PC-9 (cell line): ENCODE measurements around the gene MOB3C. TPM values are rescaled to one million over a fixed set of nuclear protein-coding genes. Genes with fewer than 3 reads are reported as not detected.

Experiments used
- BruUV-seq: library from RNA; stranded (reverse); fragments of 400-500 nt; replicated peaks from 2 replicates; lab custom pipeline; 2021; lab: Mats Ljungman, UMichigan
- CTCF ChIA-PET: fragments of 300-600 bp; sonication (Branson Sonifier 250); formaldehyde crosslinking; loops from one replicate; lab custom pipeline; 2022; ENCODE audit warnings: antibody characterized with exemption; lab: Charles Lee
- POLR2A ChIA-PET: fragments of 300-600 bp; sonication (Branson Sonifier 250); formaldehyde crosslinking; loops from one replicate; lab custom pipeline; 2022; ENCODE audit warnings: antibody characterized with exemption; ENCODE audit not compliant: unreplicated experiment; lab: Charles Lee
- DNase-seq, 2 experiments: peaks; one replicate each; pipeline versions ENCODE4 v3.0.0 to v3.0.0-alpha.2; 2015 to 2022; ENCODE audit warnings: mixed read lengths in 1 of 2
- H2AFZ ChIP-seq: fragments of 200-600 bp; sonication (generic); 2 replicates; pipeline ENCODE4 v1.8.1; 2017; ENCODE audit warnings: antibody characterized with exemption
- H3F3A ChIP-seq: fragments of 200-600 bp; sonication (generic); 2 replicates; pipeline ENCODE4 v1.8.1; 2017; ENCODE audit warnings: antibody characterized with exemption, mild to moderate bottlenecking, low read depth; ENCODE audit not compliant: insufficient read depth
- H3K27ac ChIP-seq: fragments of 200-600 bp; sonication (generic); 2 replicates; pipeline ENCODE4 v1.6.1; 2016; ENCODE audit warnings: mixed run types
- H3K27me3 ChIP-seq: fragments of 200-600 bp; sonication (generic); 2 replicates; pipeline ENCODE4 v1.6.1; 2016; ENCODE audit warnings: low read depth, mixed run types; ENCODE audit not compliant: insufficient read depth
- H3K36me3 ChIP-seq: fragments of 200-600 bp; sonication (generic); 2 replicates; pipeline ENCODE4 v1.6.1; 2016; ENCODE audit warnings: low read depth, mixed run types
- H3K4me1 ChIP-seq: fragments of 200-600 bp; sonication (generic); replicated peaks from 2 replicates; pipeline ENCODE4 v1.6.1; 2016; ENCODE audit warnings: mixed run types; ENCODE audit not compliant: insufficient read depth
- H3K4me2 ChIP-seq: fragments of 200-600 bp; sonication (generic); 2 replicates; pipeline ENCODE4 v1.6.1; 2017; ENCODE audit warnings: mixed run types
- H3K4me3 ChIP-seq: fragments of 200-600 bp; sonication (generic); 2 replicates; pipeline ENCODE4 v1.6.1; 2016; ENCODE audit warnings: mixed run types
- H3K79me2 ChIP-seq: fragments of 200-600 bp; sonication (generic); 2 replicates; pipeline ENCODE4 v1.6.1; 2017; ENCODE audit warnings: low read depth, mixed run types
- H3K9me2 ChIP-seq: fragments of 200-600 bp; sonication (generic); 2 replicates; pipeline ENCODE4 v1.8.1; 2017; ENCODE audit warnings: mild to moderate bottlenecking; ENCODE audit not compliant: insufficient read depth
- H3K9me3 ChIP-seq: fragments of 200-600 bp; sonication (generic); 2 replicates; pipeline ENCODE4 v1.8.1; 2016; ENCODE audit warnings: low read depth; ENCODE audit not compliant: insufficient read depth
- H4K20me1 ChIP-seq: fragments of 200-600 bp; sonication (generic); 2 replicates; pipeline ENCODE4 v1.8.1; 2017; ENCODE audit not compliant: insufficient read depth
- EZH2 ChIP-seq: fragments of 200-600 bp; sonication (generic); IDR thresholded peaks from 2 replicates; pipeline ENCODE4 v1.8.0; 2017; ENCODE audit warnings: antibody characterized with exemption, low read depth
- intact Hi-C: fragments of 100-400 bp; cut with micrococcal nuclease; formaldehyde crosslinking; loops from one replicate; pipeline ENCODE4 v1.10.0; 2022; ENCODE audit not compliant: unreplicated experiment
- total RNA-seq: library from RNA; stranded (reverse); gene quantifications from 2 replicates; pipeline ENCODE4 v1.2.3, GENCODE V29; 2021
- TF ChIP-seq, protein P1 (sequence below): fragments of 200-600 bp; sonication (generic); conservative IDR thresholded peaks from 2 replicates; pipeline ENCODE4 v1.6.1; 2017; ENCODE audit warnings: mixed run types, antibody characterized with exemption, mild to moderate bottlenecking, moderate library complexity

The MOB3C gene
- total RNA-seq, 1 experiment from 2014 or later, result 35.2 TPM

DNA sequence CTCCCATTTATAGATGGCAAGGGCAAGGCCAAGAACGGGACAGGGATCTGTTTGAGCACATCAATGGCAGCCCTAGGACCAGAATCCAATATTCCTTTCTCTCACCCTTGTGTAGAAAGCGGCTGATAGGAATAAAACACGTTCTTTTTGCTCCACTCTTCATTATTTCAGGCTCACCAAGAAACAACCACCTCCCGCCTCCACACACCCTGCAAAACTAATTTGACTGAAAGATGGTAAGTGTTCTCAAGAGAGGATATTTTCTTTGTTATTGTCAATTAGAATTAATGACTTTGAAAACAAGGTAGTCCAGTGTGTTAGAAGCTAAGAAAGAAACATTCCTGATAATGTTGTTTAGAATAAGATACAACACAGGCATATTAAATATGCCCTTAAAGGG, 53.3 kb downstream of the MOB3C start:
- H3K36me3 ChIP-seq, result peaks cover 13% of the 10 kb centered on the region
- CTCF ChIA-PET, result no interaction called here
- no TSS peak for BruUV-seq

DNA sequence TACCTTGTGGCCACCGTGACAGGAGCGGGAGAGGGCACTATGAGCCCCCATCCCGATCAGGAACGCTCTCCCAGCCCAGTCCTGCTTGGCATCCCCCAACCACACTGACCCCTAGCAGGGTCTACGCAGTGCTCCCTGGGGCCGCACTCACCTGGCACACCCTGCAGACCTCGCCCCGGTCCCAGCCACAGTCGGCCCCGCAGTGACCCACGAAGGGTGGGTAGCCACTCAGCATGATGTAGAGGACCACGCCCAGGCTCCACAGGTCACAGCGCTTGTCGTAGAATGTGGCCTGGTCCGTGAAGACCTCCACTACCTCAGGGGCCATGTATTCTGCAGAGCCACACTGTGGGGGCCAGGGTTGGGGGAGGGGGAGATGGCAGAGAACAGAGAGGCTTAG, 54.1 kb downstream of the MOB3C start:
- Histone ChIP-seq H3K79me2 (no peaks in the 10 kb centered on the region), H4K20me1 (no peaks in the 10 kb centered on the region), H2AFZ (no peak overlapping the region), H3K4me2 (no peak overlapping the region), H3K27me3 (no peaks in the 10 kb centered on the region), H3F3A (peaks cover 1% of the 10 kb centered on the region; the same call in 1 of the 2 replicates), H3K27ac (no peak overlapping the region), H3K4me3 (no peak overlapping the region), H3K36me3 (peaks cover 8% of the 10 kb centered on the region; the same call in 1 of the 2 replicates), H3K4me1 (no peaks in the 10 kb centered on the region), H3K9me3 (no peaks in the 10 kb centered on the region), H3K9me2 (no peaks in the 10 kb centered on the region)
- no peak for DNase-seq
- no TSS peak for BruUV-seq
- CTCF ChIA-PET, result no interaction called here
- intact Hi-C loops, result no loop called here
- TF ChIP-seq, protein P1, sequence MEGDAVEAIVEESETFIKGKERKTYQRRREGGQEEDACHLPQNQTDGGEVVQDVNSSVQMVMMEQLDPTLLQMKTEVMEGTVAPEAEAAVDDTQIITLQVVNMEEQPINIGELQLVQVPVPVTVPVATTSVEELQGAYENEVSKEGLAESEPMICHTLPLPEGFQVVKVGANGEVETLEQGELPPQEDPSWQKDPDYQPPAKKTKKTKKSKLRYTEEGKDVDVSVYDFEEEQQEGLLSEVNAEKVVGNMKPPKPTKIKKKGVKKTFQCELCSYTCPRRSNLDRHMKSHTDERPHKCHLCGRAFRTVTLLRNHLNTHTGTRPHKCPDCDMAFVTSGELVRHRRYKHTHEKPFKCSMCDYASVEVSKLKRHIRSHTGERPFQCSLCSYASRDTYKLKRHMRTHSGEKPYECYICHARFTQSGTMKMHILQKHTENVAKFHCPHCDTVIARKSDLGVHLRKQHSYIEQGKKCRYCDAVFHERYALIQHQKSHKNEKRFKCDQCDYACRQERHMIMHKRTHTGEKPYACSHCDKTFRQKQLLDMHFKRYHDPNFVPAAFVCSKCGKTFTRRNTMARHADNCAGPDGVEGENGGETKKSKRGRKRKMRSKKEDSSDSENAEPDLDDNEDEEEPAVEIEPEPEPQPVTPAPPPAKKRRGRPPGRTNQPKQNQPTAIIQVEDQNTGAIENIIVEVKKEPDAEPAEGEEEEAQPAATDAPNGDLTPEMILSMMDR, result no peak
- POLR2A ChIA-PET, result interaction anchor here (0.6 kb wide), 1 partner anchor 26 kb away, joined by 8 read pairs; no protein-coding TSS in a partner anchor

More for the DNA sequence above, 53.3 kb downstream of the MOB3C start:
- Histone ChIP-seq H3K9me2 (no peaks in the 10 kb centered on the region), H3K4me1 (no peaks in the 10 kb centered on the region), H3K79me2 (no peaks in the 10 kb centered on the region), H3K27me3 (no peaks in the 10 kb centered on the region), H3F3A (no peaks in the 10 kb centered on the region), H2AFZ (no peak overlapping the region), H3K27ac (no peak overlapping the region), H3K4me3 (no peak overlapping the region), H3K4me2 (no peak overlapping the region), H3K9me3 (no peaks in the 10 kb centered on the region), H4K20me1 (no peaks in the 10 kb centered on the region)
- POLR2A ChIA-PET, result interaction anchor here (0.7 kb wide), 1 partner anchor 41 kb away, joined by 4 read pairs; the partner anchor contains the start of gene MKNK1
- intact Hi-C loops, result no loop called here
- TF ChIP-seq, protein P1, result no peak
- TF ChIP-seq EZH2, result no peak
- no peak for DNase-seq

DNA sequence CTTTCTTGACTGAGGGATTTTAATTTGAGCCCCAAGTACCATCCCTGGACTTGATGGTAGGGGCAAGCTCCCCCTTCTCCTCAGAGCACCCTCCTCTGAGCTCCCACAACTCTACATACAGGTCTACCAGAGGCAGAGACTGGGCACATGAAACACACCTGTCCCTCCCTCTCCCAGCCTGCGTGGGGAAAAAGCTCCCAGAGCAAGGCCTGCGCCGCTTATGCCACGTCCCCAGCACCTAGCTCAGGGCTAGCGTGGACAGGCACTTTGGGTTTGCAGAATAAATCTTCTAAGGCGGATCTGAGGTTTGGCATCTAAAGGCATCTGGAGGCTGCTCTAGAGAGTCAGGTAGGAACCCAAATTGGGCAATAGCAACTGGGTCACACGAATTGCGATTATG, 57.6 kb downstream of the MOB3C start:
- Histone ChIP-seq H2AFZ (no peak overlapping the region), H3K4me2 (no peak overlapping the region), H3K36me3 (no peaks in the 10 kb centered on the region), H3K9me2 (no peaks in the 10 kb centered on the region), H3K4me1 (0 out of 2 replicates have a peak, but pooled peaks cover 9% of the 10 kb centered on the region), H4K20me1 (no peaks in the 10 kb centered on the region), H3K79me2 (no peaks in the 10 kb centered on the region), H3F3A (peaks cover 6% of the 10 kb centered on the region; the same call in 1 of the 2 replicates), H3K27ac (no peak overlapping the region), H3K4me3 (no peak overlapping the region), H3K9me3 (no peaks in the 10 kb centered on the region), H3K27me3 (no peaks in the 10 kb centered on the region)
- no TSS peak for BruUV-seq
- peak in 1 of 2 experiments; percentile 26 for DNase-seq
- ChIA-PET CTCF (no interaction called here), POLR2A (interaction anchor here (0.7 kb wide), 1 partner anchor 199 kb away, joined by 3 read pairs; no protein-coding TSS in a partner anchor)
- intact Hi-C loops, result no loop called here
- TF ChIP-seq EZH2, result no peak
- TF ChIP-seq, protein P1, result no peak
